DOHH2 (cell line): ENCODE results near the gene ADGRB3.

Experiments used
- H3F3A ChIP-seq: fragments of 200-600 bp; sonication (generic), shearing (Covaris generic); 2 replicates; pipeline ENCODE4 v1.6.0; 2016; ENCODE audit warnings: antibody characterized with exemption, mild to moderate bottlenecking; ENCODE audit not compliant: control insufficient read depth, insufficient read depth
- H3K27ac ChIP-seq: fragments of 200-600 bp; sonication (generic); 2 replicates; pipeline ENCODE4 v1.5.1; 2014; ENCODE audit warnings: low read depth, mild to moderate bottlenecking, low read length, moderate library complexity
- H3K27me3 ChIP-seq: fragments of 200-600 bp; sonication (generic); 2 replicates; pipeline ENCODE4 v1.6.1; 2014; ENCODE audit warnings: mild to moderate bottlenecking, low read length, mixed read lengths; ENCODE audit not compliant: control insufficient read depth
- H3K36me3 ChIP-seq: fragments of 200-600 bp; sonication (generic); 2 replicates; pipeline ENCODE4 v1.6.1; 2014; ENCODE audit warnings: mild to moderate bottlenecking, low read length, moderate library complexity, mixed read lengths; ENCODE audit not compliant: control insufficient read depth
- H3K4me1 ChIP-seq: fragments of 200-600 bp; sonication (generic); 2 replicates; pipeline ENCODE4 v1.6.1; 2014; ENCODE audit warnings: mild to moderate bottlenecking, low read length, mixed read lengths; ENCODE audit not compliant: control insufficient read depth
- H3K4me2 ChIP-seq: fragments of 200-600 bp; sonication (generic); 2 replicates; pipeline ENCODE4 v1.6.0; 2014; ENCODE audit warnings: mild to moderate bottlenecking, low read length, moderate library complexity
- H3K4me3 ChIP-seq: fragments of 200-600 bp; sonication (generic); 2 replicates; pipeline ENCODE4 v1.5.1; 2014; ENCODE audit warnings: mild to moderate bottlenecking, low read length, mixed read lengths
- H3K79me2 ChIP-seq: fragments of 200-600 bp; sonication (generic); 2 replicates; pipeline ENCODE4 v1.6.1; 2014; ENCODE audit warnings: mild to moderate bottlenecking, low read length, mixed read lengths; ENCODE audit not compliant: control insufficient read depth
- H3K9me2 ChIP-seq: fragments of 200-600 bp; sonication (generic); replicated peaks from 2 replicates; pipeline ENCODE4 v1.6.1; 2014; ENCODE audit warnings: mild to moderate bottlenecking, low read length, mixed read lengths; ENCODE audit not compliant: control insufficient read depth
- H3K9me3 ChIP-seq: fragments of 200-600 bp; sonication (generic); 2 replicates; pipeline ENCODE4 v1.6.1; 2014; ENCODE audit warnings: antibody characterized with exemption, low read length, mixed read lengths; ENCODE audit not compliant: control insufficient read depth, insufficient read depth
- H4K20me1 ChIP-seq: fragments of 200-600 bp; sonication (generic); 2 replicates; pipeline ENCODE4 v1.6.0; 2014; ENCODE audit warnings: low read depth, mild to moderate bottlenecking, antibody characterized with exemption, low read length, moderate library complexity; ENCODE audit not compliant: control insufficient read depth, insufficient read depth
- EZH2phosphoT487 ChIP-seq: fragments of 200-600 bp; sonication (generic); IDR thresholded peaks from 2 replicates; pipeline ENCODE4 v1.6.1; 2017; ENCODE audit warnings: borderline replicate concordance, mild to moderate bottlenecking, antibody characterized with exemption, low read length, moderate library complexity, mixed read lengths
- TF ChIP-seq, protein P1 (sequence below): fragments of 200-600 bp; sonication (generic); IDR thresholded peaks from one replicate; pipeline ENCODE4 v1.5.1; 2014; ENCODE audit warnings: antibody characterized with exemption, mild to moderate bottlenecking, low read depth, low read length; ENCODE audit not compliant: poor library complexity, severe bottlenecking

The ADGRB3 gene

DNA sequence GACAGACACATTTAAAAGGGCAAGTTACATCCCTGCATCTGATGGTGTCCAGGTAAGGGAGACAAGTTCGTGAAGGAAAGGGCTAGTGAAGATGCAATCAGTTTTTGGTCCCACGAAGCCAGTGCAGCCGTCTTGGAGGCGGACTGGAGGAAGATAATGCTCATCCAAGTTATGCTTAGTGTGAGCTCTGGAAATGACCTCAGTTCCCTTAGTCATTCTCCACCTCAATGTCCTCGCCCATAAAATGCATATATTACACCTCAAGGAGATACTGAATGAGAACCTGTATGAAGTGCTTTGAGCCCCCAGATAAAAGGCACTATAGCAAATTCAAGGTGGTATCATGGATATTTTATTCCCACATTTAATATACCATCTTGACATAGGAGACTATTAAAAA is 358.8 kb downstream of the ADGRB3 start:
- no peak for TF ChIP-seq EZH2phosphoT487
- TF ChIP-seq, protein P1, sequence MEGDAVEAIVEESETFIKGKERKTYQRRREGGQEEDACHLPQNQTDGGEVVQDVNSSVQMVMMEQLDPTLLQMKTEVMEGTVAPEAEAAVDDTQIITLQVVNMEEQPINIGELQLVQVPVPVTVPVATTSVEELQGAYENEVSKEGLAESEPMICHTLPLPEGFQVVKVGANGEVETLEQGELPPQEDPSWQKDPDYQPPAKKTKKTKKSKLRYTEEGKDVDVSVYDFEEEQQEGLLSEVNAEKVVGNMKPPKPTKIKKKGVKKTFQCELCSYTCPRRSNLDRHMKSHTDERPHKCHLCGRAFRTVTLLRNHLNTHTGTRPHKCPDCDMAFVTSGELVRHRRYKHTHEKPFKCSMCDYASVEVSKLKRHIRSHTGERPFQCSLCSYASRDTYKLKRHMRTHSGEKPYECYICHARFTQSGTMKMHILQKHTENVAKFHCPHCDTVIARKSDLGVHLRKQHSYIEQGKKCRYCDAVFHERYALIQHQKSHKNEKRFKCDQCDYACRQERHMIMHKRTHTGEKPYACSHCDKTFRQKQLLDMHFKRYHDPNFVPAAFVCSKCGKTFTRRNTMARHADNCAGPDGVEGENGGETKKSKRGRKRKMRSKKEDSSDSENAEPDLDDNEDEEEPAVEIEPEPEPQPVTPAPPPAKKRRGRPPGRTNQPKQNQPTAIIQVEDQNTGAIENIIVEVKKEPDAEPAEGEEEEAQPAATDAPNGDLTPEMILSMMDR: no peak
- H3K9me3 ChIP-seq: no peaks in the 10 kb centered on the region

DNA sequence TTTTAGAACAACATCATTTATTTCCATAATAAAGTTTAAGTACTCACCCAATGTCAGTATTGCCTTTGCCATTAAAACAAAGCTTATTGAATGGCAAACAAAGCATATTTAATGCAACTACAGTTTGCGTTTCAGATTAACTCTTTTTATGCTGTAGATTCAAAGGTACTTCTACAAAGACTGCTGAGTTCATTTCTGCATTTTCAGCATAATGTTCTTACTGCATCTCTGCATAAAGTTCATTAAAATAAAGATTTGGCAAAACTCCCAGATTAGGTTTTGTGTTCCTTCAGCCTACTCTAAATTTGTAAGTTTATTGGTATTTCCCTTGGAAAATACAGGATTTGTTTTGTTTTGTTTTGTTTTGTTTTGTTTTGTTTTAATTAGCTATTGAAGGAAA is 359.4 kb downstream of the ADGRB3 start:
- no peak overlapping the region for H3K4me2 ChIP-seq
- H3K4me3 ChIP-seq: no peak overlapping the region
- H3K9me3 ChIP-seq: no peaks in the 10 kb centered on the region
- H3K27ac ChIP-seq: no peak overlapping the region
- no peaks in the 10 kb centered on the region for H3K27me3 ChIP-seq
- H3K9me2 ChIP-seq: no peaks in the 10 kb centered on the region
- H3K36me3 ChIP-seq: no peaks in the 10 kb centered on the region
- H3K79me2 ChIP-seq: no peaks in the 10 kb centered on the region
- TF ChIP-seq, protein P1: no peak
- no peak for TF ChIP-seq EZH2phosphoT487
- H3F3A ChIP-seq: no peaks in the 10 kb centered on the region
- H3K4me1 ChIP-seq: no peaks in the 10 kb centered on the region
- no peaks in the 10 kb centered on the region for H4K20me1 ChIP-seq

More for the DNA sequence above, 358.8 kb downstream of the ADGRB3 start:
- H3K4me2 ChIP-seq: no peak overlapping the region
- H3K4me3 ChIP-seq: no peak overlapping the region
- H3K27me3 ChIP-seq: no peaks in the 10 kb centered on the region
- no peaks in the 10 kb centered on the region for H3K9me2 ChIP-seq
- no peaks in the 10 kb centered on the region for H4K20me1 ChIP-seq
- H3K79me2 ChIP-seq: no peaks in the 10 kb centered on the region
- H3K36me3 ChIP-seq: no peaks in the 10 kb centered on the region
- no peak overlapping the region for H3K27ac ChIP-seq
- no peaks in the 10 kb centered on the region for H3K4me1 ChIP-seq
- H3F3A ChIP-seq: no peaks in the 10 kb centered on the region

DNA sequence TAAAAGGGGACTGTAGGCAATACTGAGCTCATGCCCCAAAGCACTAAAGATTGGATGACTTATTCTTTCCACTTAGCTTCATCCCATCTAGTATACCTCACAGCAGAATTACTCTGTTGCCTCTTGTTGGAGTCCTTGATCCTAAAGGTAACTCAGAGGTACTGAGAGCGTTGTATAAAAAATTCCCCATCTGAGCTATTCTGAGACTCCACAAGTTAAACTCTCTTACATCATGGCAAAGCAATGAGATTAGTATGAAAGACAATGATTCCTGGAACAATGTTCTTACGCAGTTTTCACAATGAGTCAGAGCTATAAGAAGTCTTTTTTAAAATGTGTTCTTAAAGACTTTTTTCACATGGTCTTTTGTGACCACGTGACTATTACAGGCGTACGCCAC is 370.1 kb downstream of the ADGRB3 start:
- no peaks in the 10 kb centered on the region for H4K20me1 ChIP-seq
- H3K4me2 ChIP-seq: no peak overlapping the region
- H3K36me3 ChIP-seq: no peaks in the 10 kb centered on the region
- no peak for TF ChIP-seq EZH2phosphoT487
- TF ChIP-seq, protein P1: no peak
- no peak overlapping the region for H3K27ac ChIP-seq
- H3K27me3 ChIP-seq: no peaks in the 10 kb centered on the region
- no peaks in the 10 kb centered on the region for H3F3A ChIP-seq
- H3K9me2 ChIP-seq: no peaks in the 10 kb centered on the region
- H3K79me2 ChIP-seq: no peaks in the 10 kb centered on the region
- H3K4me3 ChIP-seq: no peak overlapping the region
- H3K4me1 ChIP-seq: no peaks in the 10 kb centered on the region
- no peaks in the 10 kb centered on the region for H3K9me3 ChIP-seq

DNA sequence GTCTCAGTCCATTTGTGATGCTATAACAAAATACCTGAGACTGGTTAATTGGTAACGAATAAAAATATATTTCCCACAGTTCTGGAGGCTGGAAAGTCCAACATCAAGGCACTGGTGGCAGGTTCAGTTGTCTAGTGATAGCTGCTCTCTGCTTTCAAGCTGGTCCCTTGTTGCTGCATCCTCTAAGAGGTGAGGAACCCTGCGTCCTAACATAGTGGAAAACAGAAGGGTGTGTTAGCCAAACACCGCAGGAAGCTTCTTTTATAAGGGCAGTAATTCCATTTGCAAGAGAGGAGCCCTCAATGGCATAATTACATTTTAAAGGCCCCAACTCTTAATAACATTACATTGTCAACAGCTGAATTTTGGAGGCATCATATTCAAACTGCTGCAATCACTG is 372.7 kb downstream of the ADGRB3 start:
- no peaks in the 10 kb centered on the region for H3F3A ChIP-seq
- no peaks in the 10 kb centered on the region for H3K36me3 ChIP-seq
- no peaks in the 10 kb centered on the region for H3K9me3 ChIP-seq
- H4K20me1 ChIP-seq: no peaks in the 10 kb centered on the region
- no peaks in the 10 kb centered on the region for H3K4me1 ChIP-seq
- H3K4me3 ChIP-seq: no peak overlapping the region
- H3K4me2 ChIP-seq: no peak overlapping the region
- no peaks in the 10 kb centered on the region for H3K27me3 ChIP-seq
- no peaks in the 10 kb centered on the region for H3K9me2 ChIP-seq
- H3K27ac ChIP-seq: no peak overlapping the region
- TF ChIP-seq, protein P1: no peak
- no peak for TF ChIP-seq EZH2phosphoT487
- no peaks in the 10 kb centered on the region for H3K79me2 ChIP-seq
